ENCODE results near the gene ASB12. TPM values are rescaled to one million over a fixed set of nuclear protein-coding genes. Genes with fewer than 3 reads are reported as not detected.
"Not testable (repeated sequence)": the region's sequence is repeated elsewhere in the genome, so short reads cannot be mapped to it uniquely, and the experiment has no call there.

Gene ASB12
- total RNA-seq: not detected in 2 replicates

GRCh38 chrX:64230123-64230970, at the start of gene ASB12:
Gene ASB12 (minus strand): TSS chrX:64230607. CDS start chrX:64225650, 4,957 bp downstream.
- DNase-seq (ENCODE audit: low read depth in 2 of 2): no peak

- DNase-seq (ENCODE audit: low read depth in 2 of 2): no peak
Observed at GRCh38 chrX:64265265-64265664, 34.9 kb upstream of the ASB12 start.

- no peak for DNase-seq (ENCODE audit: low read depth in 2 of 2)
Observed at GRCh38 chrX:64229154-64229553, 1.3 kb downstream of the ASB12 start.

- no peak for DNase-seq (ENCODE audit: low read depth in 2 of 2)
Observed at GRCh38 chrX:64218023-64218422, 12.4 kb downstream of the ASB12 start.

- not testable (repeated sequence) for DNase-seq (ENCODE audit: low read depth in 2 of 2)
Observed at GRCh38 chrX:64213989-64214388, 16.4 kb downstream of the ASB12 start.

GRCh38 chrX:64206556-64207162, 23.7 kb downstream of the ASB12 start:
- no peak for DNase-seq (ENCODE audit: low read depth in 2 of 2)

- peak; percentile 90 to 92 for DNase-seq (ENCODE audit: low read depth in 2 of 2)
Observed at GRCh38 chrX:64205735-64206501, 24.5 kb downstream of the ASB12 start.

GRCh38 chrX:64205441-64205734, 25.0 kb downstream of the ASB12 start, which contains the start of gene AMER1:
Gene AMER1 (minus strand): TSS chrX:64205708. CDS start chrX:64193286, 12,422 bp downstream.
- DNase-seq (ENCODE audit: low read depth in 2 of 2): no peak

GRCh38 chrX:64204701-64205440, 25.5 kb downstream of the ASB12 start:
- DNase-seq (ENCODE audit: low read depth in 2 of 2): peak; percentile 11 to 23

GRCh38 chrX:64204252-64204651, 26.2 kb downstream of the ASB12 start:
- DNase-seq (ENCODE audit: low read depth in 2 of 2): peak in 1 of 2 donors; percentile 3

- DNase-seq (ENCODE audit: low read depth in 2 of 2): no peak
Observed at GRCh38 chrX:64202808-64203325, 27.5 kb downstream of the ASB12 start.

- no peak for DNase-seq (ENCODE audit: low read depth in 2 of 2)
Observed at GRCh38 chrX:64198036-64198435, 32.4 kb downstream of the ASB12 start.

- no peak for DNase-seq (ENCODE audit: low read depth in 2 of 2)
Observed at GRCh38 chrX:64196606-64197005, 33.8 kb downstream of the ASB12 start.

GRCh38 chrX:64195862-64196261, 34.5 kb downstream of the ASB12 start:
- DNase-seq (ENCODE audit: low read depth in 2 of 2): no peak

- no peak for DNase-seq (ENCODE audit: low read depth in 2 of 2)
Observed at GRCh38 chrX:64192673-64193072, 37.7 kb downstream of the ASB12 start.

GRCh38 chrX:64192040-64192439, 38.4 kb downstream of the ASB12 start:
- no peak for DNase-seq (ENCODE audit: low read depth in 2 of 2)

- DNase-seq (ENCODE audit: low read depth in 2 of 2): no peak
Observed at GRCh38 chrX:64191281-64192010, 39.0 kb downstream of the ASB12 start.

- no peak for DNase-seq (ENCODE audit: low read depth in 2 of 2)
Observed at GRCh38 chrX:64190136-64190740, 40.2 kb downstream of the ASB12 start.

GRCh38 chrX:64188901-64189300, 41.5 kb downstream of the ASB12 start:
- DNase-seq (ENCODE audit: low read depth in 2 of 2): no peak

GRCh38 chrX:64187762-64188150, 42.7 kb downstream of the ASB12 start:
- no peak for DNase-seq (ENCODE audit: low read depth in 2 of 2)
